GM12878 (cell line): Measurements from ENCODE around the gene HSPA12A. TPM values are rescaled to one million over a fixed set of nuclear protein-coding genes. Genes with fewer than 3 reads are reported as not detected.

Source experiments
- ATAC-seq: fragments of 200-7000 bp; cut with Tn5 transposase; 3 replicates; pipeline ENCODE4 v1.9.1; 2020; ENCODE audit warnings: mild to moderate bottlenecking, moderate library complexity
- BruUV-seq: library from RNA; stranded (reverse); fragments of 400-500 nt; replicated peaks from 2 replicates; lab custom pipeline; 2021; lab: Mats Ljungman, UMichigan
- CTCF ChIA-PET: fragments of 300-600 bp; sonication (Branson Sonifier 250); formaldehyde crosslinking; extraction: SDS; loops from one replicate; lab custom pipeline; 2021; ENCODE audit warnings: inconsistent platforms; lab: Yijun Ruan, JAX
- POLR2A ChIA-PET: fragments of 350-600 bp; formaldehyde crosslinking; extraction: SDS; loops from one replicate; lab custom pipeline; 2021; ENCODE audit warnings: inconsistent platforms; lab: Charles Lee
- RAD21 ChIA-PET: fragments of 300-600 bp; sonication (Branson Sonifier 250); formaldehyde crosslinking; loops from one replicate; lab custom pipeline; 2023; ENCODE audit warnings: antibody characterized with exemption; ENCODE audit not compliant: unreplicated experiment; lab: Charles Lee
- SMC1A ChIA-PET: fragments of 300-600 bp; sonication (Branson Sonifier 250); formaldehyde crosslinking; loops from one replicate; lab custom pipeline; 2023; ENCODE audit not compliant: unreplicated experiment, uncharacterized antibody; lab: Charles Lee
- DNase-seq: peaks from one replicate; pipeline ENCODE4 v3.0.0-alpha.2; 2011; ENCODE audit warnings: low read depth, low spot score
- FAIRE-seq: peaks from 3 replicates; lab custom pipeline; 2011; peaks lifted over from hg19 to GRCh38; lab: Jason Lieb, UNC
- H2AFZ ChIP-seq: 2 replicates; pipeline ENCODE4 v1.6.0; 2011; ENCODE audit warnings: low read depth, low read length, control low read depth; ENCODE audit not compliant: control insufficient read depth
- H3K27ac ChIP-seq: 2 replicates; pipeline ENCODE4 v1.5.1; 2011; ENCODE audit warnings: control low read depth; ENCODE audit not compliant: control insufficient read depth, insufficient read depth
- H3K27me3 ChIP-seq, 2 experiments: replicated peaks in 1 of 2; 2 replicates each; pipeline versions ENCODE4 v1.6.0 to v1.6.1; 2011; ENCODE audit warnings: low read length in 1 of 2; ENCODE audit not compliant: control insufficient read depth in 2 of 2, insufficient read depth in 2 of 2
- H3K36me3 ChIP-seq, 2 experiments: 2 replicates each; pipeline ENCODE4 v1.5.1; 2011; ENCODE audit warnings: low read length in 1 of 2; ENCODE audit not compliant: control insufficient read depth in 2 of 2, insufficient read depth in 2 of 2
- H3K4me1 ChIP-seq: 2 replicates; pipeline ENCODE4 v1.6.1; 2011; ENCODE audit warnings: mild to moderate bottlenecking, low read length, moderate library complexity, mixed read lengths; ENCODE audit not compliant: control insufficient read depth, insufficient read depth
- H3K4me2 ChIP-seq: 2 replicates; pipeline ENCODE4 v1.6.0; 2011; ENCODE audit warnings: control low read depth; ENCODE audit not compliant: control insufficient read depth, insufficient read depth
- H3K4me3 ChIP-seq: fragments of 200-600 bp; sonication (generic); 2 replicates; pipeline ENCODE4 v1.5.1; 2016
- H3K79me2 ChIP-seq: 2 replicates; pipeline ENCODE4 v1.6.0; 2011; ENCODE audit warnings: low read length; ENCODE audit not compliant: control insufficient read depth, insufficient read depth
- H3K9ac ChIP-seq: 2 replicates; pipeline ENCODE4 v1.8.0; 2011; ENCODE audit warnings: low read length, control low read depth, mixed read lengths; ENCODE audit not compliant: control insufficient read depth, insufficient read depth
- H3K9me3 ChIP-seq: replicated peaks from 3 replicates; pipeline ENCODE4 v1.5.1; 2011; ENCODE audit warnings: mild to moderate bottlenecking, low read length; ENCODE audit not compliant: control insufficient read depth, insufficient read depth
- H4K20me1 ChIP-seq: 2 replicates; pipeline ENCODE4 v1.6.0; 2011; ENCODE audit not compliant: control insufficient read depth, insufficient read depth
- BMI1 ChIP-seq: fragments of 450-650 bp; IDR thresholded peaks from 2 replicates; pipeline ENCODE4 v1.6.1; 2016; ENCODE audit warnings: mild to moderate bottlenecking, moderate library complexity, borderline replicate concordance
- KLF5 ChIP-seq: fragments of 450-650 bp; IDR thresholded peaks from 2 replicates; pipeline ENCODE4 v1.6.1; 2014; ENCODE audit warnings: mild to moderate bottlenecking; ENCODE audit not compliant: partially characterized antibody
- LARP7 ChIP-seq: fragments of 450-650 bp; IDR thresholded peaks from 2 replicates; pipeline ENCODE4 v1.6.1; 2017; ENCODE audit warnings: mild to moderate bottlenecking
- MXI1 ChIP-seq: fragments of 150-350 bp; IDR thresholded peaks from 2 replicates; pipeline ENCODE4 v1.6.1; 2011; ENCODE audit warnings: low read depth, mild to moderate bottlenecking, inconsistent platforms, low read length, improper control_type of control experiment
- POLR2AphosphoS5 ChIP-seq: IDR thresholded peaks from 2 replicates; pipeline ENCODE4 v1.6.1; 2011; ENCODE audit warnings: mild to moderate bottlenecking, low read length, inconsistent platforms
- RAD51 ChIP-seq: fragments of 450-650 bp; IDR thresholded peaks from 2 replicates; pipeline ENCODE4 v1.6.1; 2016; ENCODE audit warnings: moderate library complexity, mild to moderate bottlenecking, inconsistent platforms
- TBL1XR1 ChIP-seq: IDR thresholded peaks from 2 replicates; pipeline ENCODE4 v1.6.1; 2012; ENCODE audit warnings: low read depth, low read length, improper control_type of control experiment
- ZBED1 ChIP-seq: IDR thresholded peaks from 2 replicates; pipeline ENCODE4 v1.6.1; 2016; ENCODE audit warnings: borderline replicate concordance
- ZNF384 ChIP-seq: IDR thresholded peaks from 2 replicates; pipeline ENCODE4 v1.6.1; 2012; ENCODE audit warnings: low read depth, mild to moderate bottlenecking, low read length, improper control_type of control experiment, borderline replicate concordance
- WGBS: methylation state at CpG from one replicate; pipeline ENCODE4 v1.1.6; 2016; ENCODE audit warnings: low lambda C conversion rate; ENCODE audit not compliant: insufficient replicate concordance, insufficient coverage; ENCODE audit errors: missing lambda C conversion rate; 5-methylcytosine and 5-hydroxymethylcytosine counted together
- in situ Hi-C: fragments of 300-500 bp; cut with MboI; formaldehyde crosslinking; loops from 9 replicates; pipeline ENCODE4 v1.14.3; 2018; ENCODE audit warnings: mixed read lengths
- intact Hi-C: fragments of 100-400 bp; cut with micrococcal nuclease; formaldehyde crosslinking; loops from one replicate; pipeline ENCODE4 v1.14.2; 2022; ENCODE audit not compliant: unreplicated experiment
- polyA plus RNA-seq, 11 experiments: library from polyadenylated mRNA; depleted of rRNA in 4 of 11; unstranded in 6 of 11; stranded (reverse) in 5 of 11; fragments of >200 nt; fragmentation: Nextera tagmentation in 4 of 11; fragmentation: Illumina TruSeq in 1 of 11; extraction: Ambion mirVana in 4 of 11; extraction: Trizol in 1 of 11; gene quantifications; 1 replicate in 1 of 11; 2 replicates in 10 of 11; pipeline versions ENCODE4 v1.2.1 to v1.2.3, GENCODE V29; 2011 to 2016; ENCODE audit warnings: inconsistent platforms in 2 of 11, missing spikeins in 2 of 11, low read depth in 1 of 11
- total RNA-seq, 4 experiments: library from RNA; depleted of rRNA in 3 of 4; stranded (reverse); fragments of >200 nt in 3 of 4; fragmentation: Illumina TruSeq in 1 of 4; extraction: Trizol in 1 of 4; gene quantifications; 2 replicates each; pipeline versions ENCODE4 v1.2.1 to v1.2.3, GENCODE V29; 2013 to 2021
- TF ChIP-seq, protein P1 (sequence below): IDR thresholded peaks from 2 replicates; pipeline ENCODE4 v1.6.1; 2012; ENCODE audit warnings: mild to moderate bottlenecking, low read depth, low read length
- TF ChIP-seq, protein P2 (sequence below): fragments of 450-650 bp; conservative IDR thresholded peaks from 2 replicates; pipeline ENCODE4 v1.6.1; 2017; ENCODE audit warnings: mild to moderate bottlenecking, moderate library complexity
- TF ChIP-seq, protein P3 (sequence below): fragments of 450-650 bp; IDR thresholded peaks from 2 replicates; pipeline ENCODE4 v1.6.1; 2016; ENCODE audit warnings: mild to moderate bottlenecking
- TF ChIP-seq, protein P4 (sequence below): fragments of 450-650 bp; IDR thresholded peaks from 2 replicates; pipeline ENCODE4 v1.6.1; 2017; ENCODE audit warnings: mild to moderate bottlenecking, moderate library complexity

Gene HSPA12A
- total and polyA plus RNA-seq, 10 of the 15 experiments (the other 5 are each of a cell fraction or from before 2014, with no cell fraction given) = 0.90 to 20.2 (median 2.8) TPM

DNA sequence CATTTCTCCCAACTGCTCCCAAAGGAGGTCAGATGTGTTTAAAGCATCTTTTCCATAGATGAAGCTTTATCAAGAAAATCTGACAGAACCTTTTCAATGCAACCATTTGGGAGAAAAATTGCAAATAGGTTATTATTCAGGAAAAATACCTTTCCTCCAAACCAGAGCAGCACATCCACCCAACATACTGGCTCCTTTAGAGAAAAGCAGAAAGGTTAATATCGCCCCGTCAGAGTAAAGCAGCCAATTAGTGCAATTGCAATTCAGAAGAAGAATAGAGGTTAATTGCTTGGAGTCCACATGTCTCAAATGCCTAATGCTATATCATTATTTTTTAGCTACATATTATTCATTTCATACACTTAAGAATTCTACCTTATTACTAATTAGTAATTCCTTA lies 48.9 kb upstream of the HSPA12A start:
- H3K4me2 ChIP-seq = no peak overlapping the region
- no peak overlapping the region for H3K4me3 ChIP-seq
- RAD21 ChIA-PET = no interaction called here
- in situ Hi-C loops (loop anchor here (5.0 kb wide), 1 partner anchor 386 kb away; no protein-coding TSS in a partner anchor), intact Hi-C loops (loop anchor here (10.0 kb wide), 2 partner anchors 224 to 274 kb away; no protein-coding TSS in a partner anchor)
- H3K79me2 ChIP-seq = no peaks in the 10 kb centered on the region
- H4K20me1 ChIP-seq = no peaks in the 10 kb centered on the region
- H3K9me3 ChIP-seq = no peaks in the 10 kb centered on the region
- CTCF ChIA-PET = interaction anchor here (1.3 to 1.5 kb wide), 2 partner anchors 376 to 384 kb away, joined by 7 to 11 read pairs; no protein-coding TSS in a partner anchor
- ATAC-seq (no peak), FAIRE-seq (no peak), DNase-seq (no peak)
- peaks cover 3% of the 10 kb centered on the region; the same call in 1 of the 2 replicates for H3K4me1 ChIP-seq
- SMC1A ChIA-PET = interaction anchor here (0.7 to 1.0 kb wide), 2 partner anchors 383 to 385 kb away, joined by 3 to 4 read pairs; no protein-coding TSS in a partner anchor
- no peaks in the 10 kb centered on the region for H3K36me3 ChIP-seq
- H3K9ac ChIP-seq = no peak overlapping the region
- BruUV-seq = no TSS peak
- POLR2A ChIA-PET = no interaction called here
- no peak overlapping the region for H2AFZ ChIP-seq
- no peaks in the 10 kb centered on the region for H3K27me3 ChIP-seq
- 98% methylated on average over 2 of the region's 2 CpGs for WGBS
- no peak overlapping the region for H3K27ac ChIP-seq
- TF ChIP-seq LARP7 (no peak), KLF5 (no peak), TBL1XR1 (no peak), ZBED1 (no peak), POLR2AphosphoS5 (no peak), BMI1 (no peak), RAD51 (no peak), ZNF384 (no peak), MXI1 (no peak)
- TF ChIP-seq, protein P1, sequence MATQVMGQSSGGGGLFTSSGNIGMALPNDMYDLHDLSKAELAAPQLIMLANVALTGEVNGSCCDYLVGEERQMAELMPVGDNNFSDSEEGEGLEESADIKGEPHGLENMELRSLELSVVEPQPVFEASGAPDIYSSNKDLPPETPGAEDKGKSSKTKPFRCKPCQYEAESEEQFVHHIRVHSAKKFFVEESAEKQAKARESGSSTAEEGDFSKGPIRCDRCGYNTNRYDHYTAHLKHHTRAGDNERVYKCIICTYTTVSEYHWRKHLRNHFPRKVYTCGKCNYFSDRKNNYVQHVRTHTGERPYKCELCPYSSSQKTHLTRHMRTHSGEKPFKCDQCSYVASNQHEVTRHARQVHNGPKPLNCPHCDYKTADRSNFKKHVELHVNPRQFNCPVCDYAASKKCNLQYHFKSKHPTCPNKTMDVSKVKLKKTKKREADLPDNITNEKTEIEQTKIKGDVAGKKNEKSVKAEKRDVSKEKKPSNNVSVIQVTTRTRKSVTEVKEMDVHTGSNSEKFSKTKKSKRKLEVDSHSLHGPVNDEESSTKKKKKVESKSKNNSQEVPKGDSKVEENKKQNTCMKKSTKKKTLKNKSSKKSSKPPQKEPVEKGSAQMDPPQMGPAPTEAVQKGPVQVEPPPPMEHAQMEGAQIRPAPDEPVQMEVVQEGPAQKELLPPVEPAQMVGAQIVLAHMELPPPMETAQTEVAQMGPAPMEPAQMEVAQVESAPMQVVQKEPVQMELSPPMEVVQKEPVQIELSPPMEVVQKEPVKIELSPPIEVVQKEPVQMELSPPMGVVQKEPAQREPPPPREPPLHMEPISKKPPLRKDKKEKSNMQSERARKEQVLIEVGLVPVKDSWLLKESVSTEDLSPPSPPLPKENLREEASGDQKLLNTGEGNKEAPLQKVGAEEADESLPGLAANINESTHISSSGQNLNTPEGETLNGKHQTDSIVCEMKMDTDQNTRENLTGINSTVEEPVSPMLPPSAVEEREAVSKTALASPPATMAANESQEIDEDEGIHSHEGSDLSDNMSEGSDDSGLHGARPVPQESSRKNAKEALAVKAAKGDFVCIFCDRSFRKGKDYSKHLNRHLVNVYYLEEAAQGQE = no peak
- TF ChIP-seq, protein P2, sequence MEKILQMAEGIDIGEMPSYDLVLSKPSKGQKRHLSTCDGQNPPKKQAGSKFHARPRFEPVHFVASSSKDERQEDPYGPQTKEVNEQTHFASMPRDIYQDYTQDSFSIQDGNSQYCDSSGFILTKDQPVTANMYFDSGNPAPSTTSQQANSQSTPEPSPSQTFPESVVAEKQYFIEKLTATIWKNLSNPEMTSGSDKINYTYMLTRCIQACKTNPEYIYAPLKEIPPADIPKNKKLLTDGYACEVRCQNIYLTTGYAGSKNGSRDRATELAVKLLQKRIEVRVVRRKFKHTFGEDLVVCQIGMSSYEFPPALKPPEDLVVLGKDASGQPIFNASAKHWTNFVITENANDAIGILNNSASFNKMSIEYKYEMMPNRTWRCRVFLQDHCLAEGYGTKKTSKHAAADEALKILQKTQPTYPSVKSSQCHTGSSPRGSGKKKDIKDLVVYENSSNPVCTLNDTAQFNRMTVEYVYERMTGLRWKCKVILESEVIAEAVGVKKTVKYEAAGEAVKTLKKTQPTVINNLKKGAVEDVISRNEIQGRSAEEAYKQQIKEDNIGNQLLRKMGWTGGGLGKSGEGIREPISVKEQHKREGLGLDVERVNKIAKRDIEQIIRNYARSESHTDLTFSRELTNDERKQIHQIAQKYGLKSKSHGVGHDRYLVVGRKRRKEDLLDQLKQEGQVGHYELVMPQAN = no peak
- TF ChIP-seq, protein P3, sequence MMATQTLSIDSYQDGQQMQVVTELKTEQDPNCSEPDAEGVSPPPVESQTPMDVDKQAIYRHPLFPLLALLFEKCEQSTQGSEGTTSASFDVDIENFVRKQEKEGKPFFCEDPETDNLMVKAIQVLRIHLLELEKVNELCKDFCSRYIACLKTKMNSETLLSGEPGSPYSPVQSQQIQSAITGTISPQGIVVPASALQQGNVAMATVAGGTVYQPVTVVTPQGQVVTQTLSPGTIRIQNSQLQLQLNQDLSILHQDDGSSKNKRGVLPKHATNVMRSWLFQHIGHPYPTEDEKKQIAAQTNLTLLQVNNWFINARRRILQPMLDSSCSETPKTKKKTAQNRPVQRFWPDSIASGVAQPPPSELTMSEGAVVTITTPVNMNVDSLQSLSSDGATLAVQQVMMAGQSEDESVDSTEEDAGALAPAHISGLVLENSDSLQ = no peak
- TF ChIP-seq, protein P4, sequence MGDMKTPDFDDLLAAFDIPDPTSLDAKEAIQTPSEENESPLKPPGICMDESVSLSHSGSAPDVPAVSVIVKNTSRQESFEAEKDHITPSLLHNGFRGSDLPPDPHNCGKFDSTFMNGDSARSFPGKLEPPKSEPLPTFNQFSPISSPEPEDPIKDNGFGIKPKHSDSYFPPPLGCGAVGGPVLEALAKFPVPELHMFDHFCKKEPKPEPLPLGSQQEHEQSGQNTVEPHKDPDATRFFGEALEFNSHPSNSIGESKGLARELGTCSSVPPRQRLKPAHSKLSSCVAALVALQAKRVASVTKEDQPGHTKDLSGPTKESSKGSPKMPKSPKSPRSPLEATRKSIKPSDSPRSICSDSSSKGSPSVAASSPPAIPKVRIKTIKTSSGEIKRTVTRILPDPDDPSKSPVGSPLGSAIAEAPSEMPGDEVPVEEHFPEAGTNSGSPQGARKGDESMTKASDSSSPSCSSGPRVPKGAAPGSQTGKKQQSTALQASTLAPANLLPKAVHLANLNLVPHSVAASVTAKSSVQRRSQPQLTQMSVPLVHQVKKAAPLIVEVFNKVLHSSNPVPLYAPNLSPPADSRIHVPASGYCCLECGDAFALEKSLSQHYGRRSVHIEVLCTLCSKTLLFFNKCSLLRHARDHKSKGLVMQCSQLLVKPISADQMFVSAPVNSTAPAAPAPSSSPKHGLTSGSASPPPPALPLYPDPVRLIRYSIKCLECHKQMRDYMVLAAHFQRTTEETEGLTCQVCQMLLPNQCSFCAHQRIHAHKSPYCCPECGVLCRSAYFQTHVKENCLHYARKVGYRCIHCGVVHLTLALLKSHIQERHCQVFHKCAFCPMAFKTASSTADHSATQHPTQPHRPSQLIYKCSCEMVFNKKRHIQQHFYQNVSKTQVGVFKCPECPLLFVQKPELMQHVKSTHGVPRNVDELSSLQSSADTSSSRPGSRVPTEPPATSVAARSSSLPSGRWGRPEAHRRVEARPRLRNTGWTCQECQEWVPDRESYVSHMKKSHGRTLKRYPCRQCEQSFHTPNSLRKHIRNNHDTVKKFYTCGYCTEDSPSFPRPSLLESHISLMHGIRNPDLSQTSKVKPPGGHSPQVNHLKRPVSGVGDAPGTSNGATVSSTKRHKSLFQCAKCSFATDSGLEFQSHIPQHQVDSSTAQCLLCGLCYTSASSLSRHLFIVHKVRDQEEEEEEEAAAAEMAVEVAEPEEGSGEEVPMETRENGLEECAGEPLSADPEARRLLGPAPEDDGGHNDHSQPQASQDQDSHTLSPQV = no peak
